ENCODE data around the gene CACNA2D3.

GRCh38 chr3:54935869-54936268, 813.5 kb downstream of the CACNA2D3 start:
- TF ChIP-seq GATA2 (IDR thresholded peaks at IDR 0.05; ENCODE audit: low read depth, low read length) (no peak), GATA3 (IDR thresholded peaks at IDR 0.05; ENCODE audit: low read depth, low read length) (no peak)
